WTC11 (cell line): ENCODE measurements around the gene TSPAN31. TPM values are rescaled to one million over a fixed set of nuclear protein-coding genes. Genes with fewer than 3 reads are reported as not detected.

Experiments used
- ATAC-seq: fragments of 200-7000 bp; cut with Tn5 transposase; 2 replicates; pipeline ENCODE4 v1.10.0; 2021; ENCODE audit warnings: mild to moderate bottlenecking, moderate library complexity
- CTCF ChIA-PET: fragments of 300-600 bp; sonication (Branson Sonifier 250); formaldehyde crosslinking; loops from one replicate; lab custom pipeline; 2021; ENCODE audit warnings: antibody characterized with exemption; lab: Charles Lee
- POLR2A ChIA-PET: fragments of 350-600 bp; sonication (Branson Sonifier 250); formaldehyde crosslinking; loops from one replicate; lab custom pipeline; 2021; ENCODE audit warnings: antibody characterized with exemption; lab: Charles Lee
- DNase-seq: peaks from one replicate; pipeline ENCODE4 v3.0.0; 2021; ENCODE audit warnings: low spot score
- H3K27ac Mint-ChIP-seq: 2 replicates; pipeline ENCODE4 v1.8.0; 2021; ENCODE audit warnings: mixed read lengths
- H3K27me3 Mint-ChIP-seq: 2 replicates; pipeline ENCODE4 v1.8.0; 2021; ENCODE audit warnings: low read depth, mild to moderate bottlenecking, moderate library complexity, mixed read lengths
- H3K36me3 Mint-ChIP-seq: 2 replicates; pipeline ENCODE4 v1.8.0; 2021; ENCODE audit warnings: mixed read lengths
- H3K4me1 Mint-ChIP-seq: 2 replicates; pipeline ENCODE4 v1.8.0; 2022; ENCODE audit warnings: mixed read lengths
- H3K4me3 Mint-ChIP-seq: 2 replicates; pipeline ENCODE4 v1.8.0; 2021; ENCODE audit warnings: mild to moderate bottlenecking, moderate library complexity, mixed read lengths
- H3K9me3 Mint-ChIP-seq: 2 replicates; pipeline ENCODE4 v1.8.0; 2021; ENCODE audit warnings: mixed read lengths
- ARID4B ChIP-seq: sonication (generic); formaldehyde crosslinking; IDR thresholded peaks from 2 replicates; pipeline ENCODE4 v1.8.0; 2023; ENCODE audit warnings: missing genetic modification reagents, mild to moderate bottlenecking, borderline replicate concordance
- CREM ChIP-seq: sonication (generic); formaldehyde crosslinking; IDR thresholded peaks from 2 replicates; pipeline ENCODE4 v1.8.1; 2022; ENCODE audit warnings: mild to moderate bottlenecking, missing genetic modification reagents, moderate library complexity
- E2F4 ChIP-seq: sonication (generic); formaldehyde crosslinking; IDR thresholded peaks from 2 replicates; pipeline ENCODE4 v1.8.1; 2022; ENCODE audit warnings: low read depth, mild to moderate bottlenecking, moderate library complexity, missing genetic modification reagents, borderline replicate concordance
- ELF4 ChIP-seq: sonication (generic); formaldehyde crosslinking; IDR thresholded peaks from 2 replicates; pipeline ENCODE4 v1.8.1; 2022; ENCODE audit warnings: low read depth, mild to moderate bottlenecking, moderate library complexity, missing genetic modification reagents
- ERG ChIP-seq: fragments of 250-450 bp; sonication (Bioruptor Pico); IDR thresholded peaks from 2 replicates; pipeline ENCODE4 v1.8.0; 2021; ENCODE audit warnings: mild to moderate bottlenecking
- ESRRA ChIP-seq: sonication (generic); formaldehyde crosslinking; IDR thresholded peaks from 2 replicates; pipeline ENCODE4 v1.8.1; 2022; ENCODE audit warnings: mild to moderate bottlenecking, missing genetic modification reagents, borderline replicate concordance
- FOXK1 ChIP-seq: sonication (generic); formaldehyde crosslinking; IDR thresholded peaks from 2 replicates; pipeline ENCODE4 v1.8.0; 2022; ENCODE audit warnings: mild to moderate bottlenecking, moderate library complexity, missing genetic modification reagents
- FOXP4 ChIP-seq: sonication (generic); formaldehyde crosslinking; IDR thresholded peaks from 2 replicates; pipeline ENCODE4 v1.8.0; 2022; ENCODE audit warnings: mild to moderate bottlenecking, missing genetic modification reagents
- IRF2 ChIP-seq: sonication (generic); formaldehyde crosslinking; IDR thresholded peaks from 2 replicates; pipeline ENCODE4 v1.8.0; 2022; ENCODE audit warnings: low read depth, missing genetic modification reagents, borderline replicate concordance
- JAZF1 ChIP-seq: fragments of 250-450 bp; sonication (Bioruptor Pico); IDR thresholded peaks from 2 replicates; pipeline ENCODE4 v1.9.0; 2021; ENCODE audit warnings: moderate library complexity, mild to moderate bottlenecking, inconsistent platforms
- MAX ChIP-seq: sonication (generic); formaldehyde crosslinking; IDR thresholded peaks from 2 replicates; pipeline ENCODE4 v1.8.0; 2022; ENCODE audit warnings: mild to moderate bottlenecking, missing genetic modification reagents
- MXD4 ChIP-seq: fragments of 250-450 bp; sonication (Bioruptor Pico); IDR thresholded peaks from 2 replicates; pipeline ENCODE4 v1.8.0; 2021; ENCODE audit warnings: mild to moderate bottlenecking, moderate library complexity, borderline replicate concordance
- NR3C1 ChIP-seq: sonication (generic); formaldehyde crosslinking; conservative IDR thresholded peaks from 2 replicates; pipeline ENCODE4 v1.8.1; 2023; ENCODE audit warnings: low read depth, mild to moderate bottlenecking, missing genetic modification reagents
- PRDM15 ChIP-seq: sonication (generic); formaldehyde crosslinking; IDR thresholded peaks from 2 replicates; pipeline ENCODE4 v1.8.0; 2022; ENCODE audit warnings: missing genetic modification reagents
- RELA ChIP-seq: sonication (generic); formaldehyde crosslinking; IDR thresholded peaks from 2 replicates; pipeline ENCODE4 v1.8.1; 2022; ENCODE audit warnings: missing genetic modification reagents, mild to moderate bottlenecking, borderline replicate concordance
- SMAD4 ChIP-seq: sonication (generic); formaldehyde crosslinking; IDR thresholded peaks from 2 replicates; pipeline ENCODE4 v1.8.0; 2022; ENCODE audit warnings: mild to moderate bottlenecking, missing genetic modification reagents
- ZNF138 ChIP-seq: sonication (generic); formaldehyde crosslinking; conservative IDR thresholded peaks from 2 replicates; pipeline ENCODE4 v1.8.1; 2022; ENCODE audit warnings: mild to moderate bottlenecking, moderate library complexity, missing genetic modification reagents
- ZNF219 ChIP-seq: sonication (generic); formaldehyde crosslinking; IDR thresholded peaks from 2 replicates; pipeline ENCODE4 v1.8.0; 2023; ENCODE audit warnings: missing genetic modification reagents, mild to moderate bottlenecking, borderline replicate concordance
- ZNF263 ChIP-seq: sonication (generic); formaldehyde crosslinking; IDR thresholded peaks from 2 replicates; pipeline ENCODE4 v1.8.1; 2022; ENCODE audit warnings: low read depth, mild to moderate bottlenecking, moderate library complexity, missing genetic modification reagents
- ZNF423 ChIP-seq: fragments of 250-450 bp; sonication (Bioruptor Pico); IDR thresholded peaks from 2 replicates; pipeline ENCODE4 v2.1.2; 2022; ENCODE audit warnings: mild to moderate bottlenecking, moderate library complexity
- ZNF425 ChIP-seq: fragments of 250-450 bp; sonication (Bioruptor Pico); conservative IDR thresholded peaks from 2 replicates; pipeline ENCODE4 v1.9.0; 2021; ENCODE audit warnings: mild to moderate bottlenecking
- total RNA-seq: library from RNA; stranded (reverse); gene quantifications from 3 replicates; pipeline ENCODE4 v1.2.3, GENCODE V29; 2021

TSPAN31 gene
- total RNA-seq, 1 experiment from 2014 or later, result 9.9 TPM

- Mint-ChIP-seq H3K27ac (no peak overlapping the region), H3K4me3 (no peak overlapping the region), H3K27me3 (no peaks in the 10 kb centered on the region), H3K4me1 (no peaks in the 10 kb centered on the region), H3K9me3 (no peaks in the 10 kb centered on the region), H3K36me3 (peaks cover 57% of the 10 kb centered on the region)
- ChIA-PET CTCF (interaction anchor here (1.0 to 2.2 kb wide), 3 partner anchors 9 to 37 kb away, joined by 3 to 10 read pairs (median 4); no protein-coding TSS in a partner anchor), POLR2A (no interaction called here)
- no peak for ATAC-seq
- no peak for DNase-seq
- TF ChIP-seq ZNF219 (CRISPR knock-in tag) (no peak), CREM (CRISPR knock-in tag) (no peak), RELA (CRISPR knock-in tag) (no peak), ZNF138 (CRISPR knock-in tag) (no peak), ELF4 (no peak), ARID4B (no peak), FOXP4 (CRISPR knock-in tag) (no peak), JAZF1 (CRISPR knock-in tag) (no peak), E2F4 (no peak), SMAD4 (no peak)
- TF ChIP-seq, all 79 proteins: peak for 0
Measured at GRCh38 chr12:57793920-57794319, 49.1 kb downstream of the TSPAN31 start.

- no peaks in the 10 kb centered on the region for H3K4me1 Mint-ChIP-seq
- TF ChIP-seq ZNF138 (CRISPR knock-in tag) (no peak), ZNF263 (CRISPR knock-in tag) (no peak), FOXK1 (no peak), ZNF423 (CRISPR knock-in tag) (no peak), MXD4 (CRISPR knock-in tag) (no peak), ESRRA (no peak), PRDM15 (no peak), NR3C1 (no peak), MAX (no peak), ERG (CRISPR knock-in tag) (no peak), ZNF425 (CRISPR knock-in tag) (no peak), IRF2 (CRISPR knock-in tag) (no peak)
Measured at GRCh38 chr12:57795354-57795753, 50.5 kb downstream of the TSPAN31 start.

More at GRCh38 chr12:57795354-57795753, 50.5 kb downstream of the TSPAN31 start:
- Mint-ChIP-seq H3K4me3 (no peak overlapping the region), H3K9me3 (no peaks in the 10 kb centered on the region), H3K27ac (no peak overlapping the region), H3K36me3 (peaks cover 48% of the 10 kb centered on the region), H3K27me3 (no peaks in the 10 kb centered on the region)
- POLR2A ChIA-PET, result no interaction called here
- CTCF ChIA-PET, result interaction anchor here (2.2 kb wide), 1 partner anchor 8 kb away, joined by 10 read pairs; no protein-coding TSS in a partner anchor
- ATAC-seq (no peak), DNase-seq (no peak)
